Measurements from ENCODE around the gene MECP2.
"Not testable (repeated sequence)": the region's sequence is repeated elsewhere in the genome, so short reads cannot be mapped to it uniquely, and the experiment has no call there.

MECP2 gene

GRCh38 chrX:153988493-153988892 is 109.0 kb downstream of the MECP2 start:
- TF ChIP-seq SUZ12 (IDR thresholded peaks at IDR 0.05; ENCODE audit: extremely low read depth, insufficient read depth, insufficient read length) (no peak), YY1 (IDR thresholded peaks at IDR 0.05; ENCODE audit: insufficient read depth, insufficient read length) (no peak), ZNF274 (IDR thresholded peaks at IDR 0.05; ENCODE audit: low read depth, low read length) (no peak)
- Histone ChIP-seq H3K4me1 (ENCODE audit: insufficient read depth, insufficient read length) (no peaks in the 10 kb centered on the region), H3K4me3 (ENCODE audit: insufficient read length, low read depth) (no peak overlapping the region), H3K27me3 (ENCODE audit: insufficient read depth, insufficient read length) (no peaks in the 10 kb centered on the region), H3K9ac (ENCODE audit: insufficient read length, low read depth) (no peak overlapping the region), H3K36me3 (ENCODE audit: insufficient read depth, insufficient read length, low read length) (no peaks in the 10 kb centered on the region), H3K9me3 (ENCODE audit: insufficient read depth, low read length) (no peaks in the 10 kb centered on the region)
- DNase-seq (ENCODE audit: low read depth, low spot score): no peak

- H3K27me3 ChIP-seq (ENCODE audit: insufficient read depth, insufficient read length): no peaks in the 10 kb centered on the region
- H3K9me3 ChIP-seq (ENCODE audit: insufficient read depth, low read length): no peaks in the 10 kb centered on the region
- no peaks in the 10 kb centered on the region for H3K36me3 ChIP-seq (ENCODE audit: insufficient read depth, insufficient read length, low read length)
- TF ChIP-seq ZNF274 (IDR thresholded peaks at IDR 0.05; ENCODE audit: low read depth, low read length) (no peak), YY1 (IDR thresholded peaks at IDR 0.05; ENCODE audit: insufficient read depth, insufficient read length) (no peak), SUZ12 (IDR thresholded peaks at IDR 0.05; ENCODE audit: extremely low read depth, insufficient read depth, insufficient read length) (no peak)
- H3K9ac ChIP-seq (ENCODE audit: insufficient read length, low read depth): no peak overlapping the region
- DNase-seq (ENCODE audit: low read depth, low spot score): no peak
- H3K4me3 ChIP-seq (ENCODE audit: insufficient read length, low read depth): no peak overlapping the region
- no peaks in the 10 kb centered on the region for H3K4me1 ChIP-seq (ENCODE audit: insufficient read depth, insufficient read length)
Observed at GRCh38 chrX:153984351-153985178, 113.0 kb downstream of the MECP2 start.

- Histone ChIP-seq H3K9me3 (ENCODE audit: insufficient read depth, low read length) (no peaks in the 10 kb centered on the region), H3K4me1 (ENCODE audit: insufficient read depth, insufficient read length) (no peaks in the 10 kb centered on the region), H3K4me3 (ENCODE audit: insufficient read length, low read depth) (no peak overlapping the region), H3K27me3 (ENCODE audit: insufficient read depth, insufficient read length) (no peaks in the 10 kb centered on the region), H3K9ac (ENCODE audit: insufficient read length, low read depth) (no peak overlapping the region), H3K36me3 (ENCODE audit: insufficient read depth, insufficient read length, low read length) (no peaks in the 10 kb centered on the region)
- TF ChIP-seq YY1 (IDR thresholded peaks at IDR 0.05; ENCODE audit: insufficient read depth, insufficient read length) (no peak), ZNF274 (IDR thresholded peaks at IDR 0.05; ENCODE audit: low read depth, low read length) (no peak), SUZ12 (IDR thresholded peaks at IDR 0.05; ENCODE audit: extremely low read depth, insufficient read depth, insufficient read length) (no peak)
- no peak for DNase-seq (ENCODE audit: low read depth, low spot score)
Observed at GRCh38 chrX:153983321-153983801, 114.2 kb downstream of the MECP2 start.

- no peak for DNase-seq (ENCODE audit: low read depth, low spot score)
- H3K36me3 ChIP-seq (ENCODE audit: insufficient read depth, insufficient read length, low read length): no peaks in the 10 kb centered on the region
- H3K4me1 ChIP-seq (ENCODE audit: insufficient read depth, insufficient read length): no peaks in the 10 kb centered on the region
- no peaks in the 10 kb centered on the region for H3K9me3 ChIP-seq (ENCODE audit: insufficient read depth, low read length)
- H3K9ac ChIP-seq (ENCODE audit: insufficient read length, low read depth): no peak overlapping the region
- no peaks in the 10 kb centered on the region for H3K27me3 ChIP-seq (ENCODE audit: insufficient read depth, insufficient read length)
- no peak overlapping the region for H3K4me3 ChIP-seq (ENCODE audit: insufficient read length, low read depth)
- TF ChIP-seq ZNF274 (IDR thresholded peaks at IDR 0.05; ENCODE audit: low read depth, low read length) (no peak), SUZ12 (IDR thresholded peaks at IDR 0.05; ENCODE audit: extremely low read depth, insufficient read depth, insufficient read length) (no peak), YY1 (IDR thresholded peaks at IDR 0.05; ENCODE audit: insufficient read depth, insufficient read length) (no peak)
Observed at GRCh38 chrX:153981771-153982533, 115.6 kb downstream of the MECP2 start.

GRCh38 chrX:153981231-153981630 is 116.3 kb downstream of the MECP2 start:
- TF ChIP-seq ZNF274 (IDR thresholded peaks at IDR 0.05; ENCODE audit: low read depth, low read length): no peak
- TF ChIP-seq YY1 (IDR thresholded peaks at IDR 0.05; ENCODE audit: insufficient read depth, insufficient read length): no peak
- TF ChIP-seq SUZ12 (IDR thresholded peaks at IDR 0.05; ENCODE audit: extremely low read depth, insufficient read depth, insufficient read length): no peak
- no peak for DNase-seq (ENCODE audit: low read depth, low spot score)
- Histone ChIP-seq H3K9ac (ENCODE audit: insufficient read length, low read depth) (no peak overlapping the region), H3K4me1 (ENCODE audit: insufficient read depth, insufficient read length) (no peaks in the 10 kb centered on the region), H3K9me3 (ENCODE audit: insufficient read depth, low read length) (no peaks in the 10 kb centered on the region), H3K4me3 (ENCODE audit: insufficient read length, low read depth) (no peak overlapping the region), H3K27me3 (ENCODE audit: insufficient read depth, insufficient read length) (no peaks in the 10 kb centered on the region), H3K36me3 (ENCODE audit: insufficient read depth, insufficient read length, low read length) (no peaks in the 10 kb centered on the region)

GRCh38 chrX:153980394-153980793 is 117.1 kb downstream of the MECP2 start:
- not testable (repeated sequence) for DNase-seq (ENCODE audit: low read depth, low spot score); H3K27me3 ChIP-seq (ENCODE audit: insufficient read depth, insufficient read length); H3K4me3 ChIP-seq (ENCODE audit: insufficient read length, low read depth); H3K36me3 ChIP-seq (ENCODE audit: insufficient read depth, insufficient read length, low read length); H3K9me3 ChIP-seq (ENCODE audit: insufficient read depth, low read length); H3K4me1 ChIP-seq (ENCODE audit: insufficient read depth, insufficient read length); H3K9ac ChIP-seq (ENCODE audit: insufficient read length, low read depth)

GRCh38 chrX:153974726-153975286 is 122.7 kb downstream of the MECP2 start:
- Histone ChIP-seq H3K4me3 (ENCODE audit: insufficient read length, low read depth) (no peak overlapping the region), H3K36me3 (ENCODE audit: insufficient read depth, insufficient read length, low read length) (peaks cover 4% of the 10 kb centered on the region), H3K9ac (ENCODE audit: insufficient read length, low read depth) (no peak overlapping the region), H3K27me3 (ENCODE audit: insufficient read depth, insufficient read length) (no peaks in the 10 kb centered on the region), H3K4me1 (ENCODE audit: insufficient read depth, insufficient read length) (peaks cover 2% of the 10 kb centered on the region), H3K9me3 (ENCODE audit: insufficient read depth, low read length) (no peaks in the 10 kb centered on the region)
- DNase-seq (ENCODE audit: low read depth, low spot score): no peak
- TF ChIP-seq ZNF274 (IDR thresholded peaks at IDR 0.05; ENCODE audit: low read depth, low read length) (no peak), YY1 (IDR thresholded peaks at IDR 0.05; ENCODE audit: insufficient read depth, insufficient read length) (no peak), SUZ12 (IDR thresholded peaks at IDR 0.05; ENCODE audit: extremely low read depth, insufficient read depth, insufficient read length) (no peak)

Data from NT2/D1 (cell line).